Lower lobe of right lung (tissue), 2 donors: ENCODE data around the gene C2orf49. TPM values are rescaled to one million over a fixed set of nuclear protein-coding genes. Genes with fewer than 3 reads are reported as not detected.

Source experiments
- ATAC-seq, 2 donors: fragments of 200-7000 bp; cut with Tn5 transposase; one replicate each; pipeline ENCODE4 v1.9.1; 2020 to 2022; ENCODE audit warnings: mild to moderate bottlenecking in 2 of 2, moderate library complexity in 2 of 2
- DNase-seq: peaks from one replicate; pipeline ENCODE4 v3.0.0-alpha.2; 2020
- H3K27ac ChIP-seq: fragments of 200-600 bp; one replicate; pipeline ENCODE4 v1.8.0; 2022
- H3K27me3 ChIP-seq: fragments of 200-600 bp; one replicate; pipeline ENCODE4 v1.8.0; 2022; ENCODE audit warnings: low read depth
- H3K36me3 ChIP-seq: fragments of 200-600 bp; one replicate; pipeline ENCODE4 v1.8.0; 2022; ENCODE audit warnings: mild to moderate bottlenecking
- H3K4me1 ChIP-seq: fragments of 200-600 bp; one replicate; pipeline ENCODE4 v1.8.0; 2022
- H3K4me3 ChIP-seq: fragments of 200-600 bp; one replicate; pipeline ENCODE4 v1.8.0; 2022; ENCODE audit warnings: mild to moderate bottlenecking
- H3K9me3 ChIP-seq: fragments of 200-600 bp; one replicate; pipeline ENCODE4 v1.8.0; 2022
- CTCF ChIP-seq: fragments of 200-600 bp; IDR thresholded peaks from one replicate; pipeline ENCODE4 v1.8.0; 2022; ENCODE audit warnings: antibody characterized with exemption, mild to moderate bottlenecking
- intact Hi-C: fragments of 100-400 bp; cut with DNase I; formaldehyde crosslinking; loops from one replicate; pipeline ENCODE4 v1.11.0; 2022
- total RNA-seq: library from RNA; stranded (reverse); fragmentation: NEBNext Ultra II Directional; extraction: Animal tissue kit (Norgen Biotek cat#: 25700); gene quantifications from one replicate; pipeline ENCODE4 v1.2.1, GENCODE V29; 2021
- donor health status: DM: no; HTN: yes; CAD: no; lungs with severe emphysema.

C2orf49 gene
- total RNA-seq, 1 donor from 2014 or later: 18.3 TPM

GRCh38 chr2:105338020-105338385 is 663 bp downstream of the C2orf49 start:
- H3K4me1 ChIP-seq: peaks cover 18% of the 10 kb centered on the region
- ATAC-seq: peak; percentile 7 to 19

GRCh38 chr2:105339414-105339813 is 2.1 kb downstream of the C2orf49 start:
- no peaks in the 10 kb centered on the region for H3K9me3 ChIP-seq
- no peak overlapping the region for H3K4me3 ChIP-seq
- H3K36me3 ChIP-seq: peaks cover 45% of the 10 kb centered on the region
- H3K4me1 ChIP-seq: peaks cover 18% of the 10 kb centered on the region
- TF ChIP-seq CTCF: no peak
- DNase-seq (no peak), ATAC-seq (no peak)
- no peaks in the 10 kb centered on the region for H3K27me3 ChIP-seq
- H3K27ac ChIP-seq: no peak overlapping the region
- intact Hi-C loops: no loop called here

More at GRCh38 chr2:105338020-105338385, 663 bp downstream of the C2orf49 start:
- no peak for TF ChIP-seq CTCF
- intact Hi-C loops: no loop called here
- no peak for DNase-seq
- Histone ChIP-seq H3K27ac (peak overlapping the region; percentile 96), H3K36me3 (peaks cover 31% of the 10 kb centered on the region), H3K9me3 (no peaks in the 10 kb centered on the region), H3K4me3 (peak overlapping the region; percentile 67), H3K27me3 (no peaks in the 10 kb centered on the region)

GRCh38 chr2:105344704-105345345 is 7.5 kb downstream of the C2orf49 start:
- H3K9me3 ChIP-seq: no peaks in the 10 kb centered on the region
- intact Hi-C loops: no loop called here
- ATAC-seq (no peak), DNase-seq (no peak)
- no peaks in the 10 kb centered on the region for H3K27me3 ChIP-seq
- no peak overlapping the region for H3K4me3 ChIP-seq
- H3K27ac ChIP-seq: no peak overlapping the region
- peaks cover 99% of the 10 kb centered on the region for H3K36me3 ChIP-seq
- peak; percentile 20 for TF ChIP-seq CTCF
- H3K4me1 ChIP-seq: no peaks in the 10 kb centered on the region

- Histone ChIP-seq H3K36me3 (peaks cover 59% of the 10 kb centered on the region), H3K9me3 (peaks cover 8% of the 10 kb centered on the region), H3K4me3 (no peak overlapping the region), H3K27ac (no peak overlapping the region), H3K4me1 (no peaks in the 10 kb centered on the region), H3K27me3 (no peaks in the 10 kb centered on the region)
- TF ChIP-seq CTCF: no peak
- DNase-seq (no peak), ATAC-seq (no peak)
- intact Hi-C loops: no loop called here
Measured at GRCh38 chr2:105357122-105357521, 19.8 kb downstream of the C2orf49 start.

GRCh38 chr2:105358593-105358992 is 21.3 kb downstream of the C2orf49 start:
- peaks cover 66% of the 10 kb centered on the region for H3K36me3 ChIP-seq
- DNase-seq (no peak), ATAC-seq (no peak)
- intact Hi-C loops: no loop called here
- TF ChIP-seq CTCF: no peak
- no peak overlapping the region for H3K4me3 ChIP-seq
- H3K4me1 ChIP-seq: no peaks in the 10 kb centered on the region
- no peaks in the 10 kb centered on the region for H3K27me3 ChIP-seq
- H3K27ac ChIP-seq: no peak overlapping the region
- peaks cover 8% of the 10 kb centered on the region for H3K9me3 ChIP-seq
